H1 (cell line): Measurements from ENCODE around the gene SLMAP. TPM values are rescaled to one million over a fixed set of nuclear protein-coding genes. Genes with fewer than 3 reads are reported as not detected.

Source experiments
- CTCF ChIA-PET: fragments of 300-600 bp; sonication (Branson Sonifier 250); formaldehyde crosslinking; loops from one replicate; lab custom pipeline; 2021; ENCODE audit not compliant: partially characterized antibody; lab: Charles Lee
- POLR2A ChIA-PET: fragments of 300-600 bp; sonication (Branson Sonifier 250); formaldehyde crosslinking; loops from one replicate; lab custom pipeline; 2021; ENCODE audit warnings: inconsistent platforms; ENCODE audit not compliant: partially characterized antibody; lab: Charles Lee
- DNase-seq, 2 experiments: peaks; one replicate each; pipeline versions ENCODE4 v3.0.0 to v3.0.0-alpha.2; 2010 to 2022; ENCODE audit warnings: low spot score in 2 of 2, low read depth in 1 of 2, mixed read lengths in 1 of 2
- FAIRE-seq: peaks from 2 replicates; lab custom pipeline; 2011; peaks lifted over from hg19 to GRCh38; lab: Jason Lieb, UNC
- H2AFZ ChIP-seq: 2 replicates; pipeline ENCODE4 v1.8.1; 2012; ENCODE audit warnings: low read length, inconsistent platforms
- H2AK5ac ChIP-seq: 2 replicates; pipeline ENCODE4 v1.6.1; 2013; ENCODE audit warnings: low read depth, low read length
- H2BK120ac ChIP-seq: replicated peaks from 2 replicates; pipeline ENCODE3; 2013; ENCODE audit warnings: low read depth, low read length, inconsistent platforms
- H2BK12ac ChIP-seq: 2 replicates; pipeline ENCODE4 v1.6.1; 2013; ENCODE audit warnings: low read depth, low read length
- H2BK15ac ChIP-seq: 2 replicates; pipeline ENCODE4 v1.6.1; 2013; ENCODE audit warnings: low read length
- H2BK20ac ChIP-seq: 2 replicates; pipeline ENCODE4 v1.6.1; 2013; ENCODE audit warnings: low read length
- H2BK5ac ChIP-seq: 2 replicates; pipeline ENCODE4 v1.6.1; 2013; ENCODE audit warnings: low read depth, low read length
- H3K14ac ChIP-seq: 2 replicates; pipeline ENCODE4 v1.6.1; 2013; ENCODE audit warnings: inconsistent platforms; ENCODE audit not compliant: insufficient read length
- H3K18ac ChIP-seq: 2 replicates; pipeline ENCODE4 v1.6.1; 2013; ENCODE audit warnings: low read length; ENCODE audit errors: extremely low read depth
- H3K23ac ChIP-seq: 2 replicates; pipeline ENCODE4 v1.6.1; 2013; ENCODE audit warnings: inconsistent platforms; ENCODE audit not compliant: insufficient read length
- H3K23me2 ChIP-seq: 2 replicates; pipeline ENCODE4 v1.6.1; 2013; ENCODE audit warnings: low read depth, low read length
- H3K27ac ChIP-seq: 2 replicates; pipeline ENCODE4 v1.6.1; 2011; ENCODE audit warnings: low read depth, low read length, inconsistent platforms
- H3K27me3 ChIP-seq, 4 experiments: replicated peaks in 1 of 4; 1 replicate in 1 of 4; 2 replicates in 3 of 4; pipeline versions ENCODE4 v1.6.1 to v1.8.1; 2011 to 2013; ENCODE audit warnings: low read length in 3 of 4, mild to moderate bottlenecking in 3 of 4, inconsistent platforms in 2 of 4, mixed read lengths in 2 of 4, moderate library complexity in 1 of 4; ENCODE audit not compliant: control insufficient read depth in 3 of 4, insufficient read depth in 3 of 4; ENCODE audit errors: extremely low read depth in 1 of 4
- H3K36me3 ChIP-seq, 4 experiments: 2 replicates each; pipeline versions ENCODE4 v1.6.1 to v1.8.1; 2011 to 2013; ENCODE audit warnings: mild to moderate bottlenecking in 4 of 4, low read length in 3 of 4, moderate library complexity in 2 of 4, control low read depth in 1 of 4, inconsistent platforms in 1 of 4; ENCODE audit not compliant: insufficient read depth in 4 of 4, control insufficient read depth in 2 of 4
- H3K4ac ChIP-seq: replicated peaks from 2 replicates; pipeline ENCODE3; 2013; ENCODE audit warnings: low read length, low read depth, mixed read lengths, inconsistent platforms; ENCODE audit not compliant: insufficient read length
- H3K4me1 ChIP-seq, 4 experiments: replicated peaks in 1 of 4; 1 replicate in 1 of 4; 2 replicates in 3 of 4; pipeline versions ENCODE4 v1.6.1 to v1.8.1; 2011 to 2013; ENCODE audit warnings: low read length in 3 of 4, inconsistent platforms in 2 of 4, mixed read lengths in 1 of 4; ENCODE audit not compliant: insufficient read depth in 4 of 4, control insufficient read depth in 3 of 4
- H3K4me2 ChIP-seq, 2 experiments: 2 replicates each; pipeline versions ENCODE4 v1.6.1 to v1.8.1; 2011 to 2013; ENCODE audit warnings: low read depth in 2 of 2, low read length in 2 of 2, control low read depth in 1 of 2, inconsistent platforms in 1 of 2, mild to moderate bottlenecking in 1 of 2; ENCODE audit not compliant: insufficient read depth in 1 of 2
- H3K4me3 ChIP-seq, 4 experiments: fragments of 200-600, 300-600 bp in 1 of 4; sonication (generic), shearing (Covaris generic), sonication (Bioruptor Twin) in 1 of 4; 2 replicates each; pipeline versions ENCODE4 v1.5.1 to v1.8.1; 2011 to 2016; ENCODE audit warnings: low read length in 4 of 4, low read depth in 3 of 4, control low read depth in 2 of 4, inconsistent platforms in 2 of 4, mild to moderate bottlenecking in 2 of 4, mixed read lengths in 1 of 4, moderate library complexity in 1 of 4; ENCODE audit not compliant: insufficient read depth in 2 of 4; ENCODE audit errors: extremely low read depth in 1 of 4
- H3K56ac ChIP-seq: replicated peaks from 2 replicates; pipeline ENCODE3; 2013; ENCODE audit warnings: low read depth, mild to moderate bottlenecking, mixed read lengths, low read length, inconsistent platforms; ENCODE audit not compliant: insufficient read length
- H3K79me1 ChIP-seq: 2 replicates; pipeline ENCODE4 v1.6.1; 2013; ENCODE audit warnings: low read depth, low read length, control low read depth
- H3K79me2 ChIP-seq, 2 experiments: 2 replicates each; pipeline versions ENCODE4 v1.6.1 to v1.8.1; 2012 to 2013; ENCODE audit warnings: low read length in 2 of 2, mild to moderate bottlenecking in 2 of 2, inconsistent platforms in 1 of 2; ENCODE audit not compliant: insufficient read depth in 2 of 2, control insufficient read depth in 1 of 2
- H3K9ac ChIP-seq, 4 experiments: replicated peaks in 1 of 4; 1 replicate in 1 of 4; 2 replicates in 3 of 4; pipeline versions ENCODE4 v1.6.1 to v1.8.1; 2011 to 2013; ENCODE audit warnings: low read depth in 3 of 4, low read length in 3 of 4, control low read depth in 2 of 4, mild to moderate bottlenecking in 2 of 4, moderate library complexity in 2 of 4, inconsistent platforms in 1 of 4; ENCODE audit errors: extremely low read depth in 1 of 4
- H3K9me3 ChIP-seq, 2 experiments: 2 replicates each; pipeline versions ENCODE4 v1.6.1 to v1.8.1; 2012 to 2013; ENCODE audit warnings: mild to moderate bottlenecking in 2 of 2, moderate library complexity in 2 of 2, control low read depth in 1 of 2, inconsistent platforms in 1 of 2, low read depth in 1 of 2, low read length in 1 of 2, mixed read lengths in 1 of 2; ENCODE audit not compliant: insufficient read depth in 2 of 2
- H4K20me1 ChIP-seq, 2 experiments: replicated peaks in 1 of 2; 2 replicates each; pipeline versions ENCODE3 to v1.8.1; 2011 to 2013; ENCODE audit warnings: inconsistent platforms in 2 of 2, low read length in 2 of 2, mild to moderate bottlenecking in 1 of 2; ENCODE audit not compliant: insufficient read depth in 2 of 2, control insufficient read depth in 1 of 2
- H4K5ac ChIP-seq: 2 replicates; pipeline ENCODE4 v1.6.1; 2013; ENCODE audit warnings: low read length, low read depth, mixed read lengths, inconsistent platforms; ENCODE audit not compliant: insufficient read length
- H4K8ac ChIP-seq: 2 replicates; pipeline ENCODE4 v1.8.0; 2013; ENCODE audit warnings: mild to moderate bottlenecking, moderate library complexity, low read length, inconsistent platforms; ENCODE audit not compliant: insufficient read depth; ENCODE audit errors: extremely low read depth
- H4K91ac ChIP-seq: replicated peaks from 2 replicates; pipeline ENCODE3; 2013; ENCODE audit warnings: low read length, mixed read lengths, inconsistent platforms; ENCODE audit not compliant: insufficient read length
- BACH1 ChIP-seq: IDR thresholded peaks from 2 replicates; pipeline ENCODE4 v1.6.1; 2012; ENCODE audit warnings: low read length, improper control_type of control experiment
- CEBPB ChIP-seq: IDR thresholded peaks from 2 replicates; pipeline ENCODE4 v1.6.1; 2012; ENCODE audit warnings: low read depth, low read length
- GTF2F1 ChIP-seq: IDR thresholded peaks from 2 replicates; pipeline ENCODE4 v1.6.1; 2012; ENCODE audit warnings: low read depth, low read length, improper control_type of control experiment, borderline replicate concordance
- HDAC2 ChIP-seq, 2 experiments: fragments of 300-600 bp in 1 of 2; sonication (generic) in 1 of 2; IDR thresholded peaks; 2 replicates each; pipeline ENCODE4 v1.6.1; 2011 to 2012; ENCODE audit warnings: low read depth in 2 of 2, low read length in 2 of 2, mild to moderate bottlenecking in 2 of 2, moderate library complexity in 2 of 2, borderline replicate concordance in 1 of 2, inconsistent platforms in 1 of 2
- MAX ChIP-seq: IDR thresholded peaks from 2 replicates; pipeline ENCODE4 v1.6.1; 2012; ENCODE audit warnings: inconsistent platforms
- NANOG ChIP-seq: IDR thresholded peaks from 2 replicates; pipeline ENCODE4 v1.6.1; 2011; ENCODE audit warnings: low read length, low read depth, mild to moderate bottlenecking, inconsistent platforms; ENCODE audit not compliant: insufficient read depth, poor library complexity, severe bottlenecking
- POLR2A ChIP-seq, 2 experiments: IDR thresholded peaks; 1 replicate in 1 of 2; 2 replicates in 1 of 2; pipeline ENCODE4 v1.6.1; 2011; ENCODE audit warnings: low read depth in 2 of 2, low read length in 2 of 2, mild to moderate bottlenecking in 2 of 2; ENCODE audit errors: control extremely low read depth in 1 of 2
- SIN3A ChIP-seq, 2 experiments: IDR thresholded peaks in 1 of 2; conservative IDR thresholded peaks in 1 of 2; 2 replicates each; pipeline ENCODE4 v1.6.1; 2011 to 2012; ENCODE audit warnings: low read length in 2 of 2, improper control_type of control experiment in 1 of 2, low read depth in 1 of 2, mild to moderate bottlenecking in 1 of 2
- SIRT6 ChIP-seq: IDR thresholded peaks from one replicate; pipeline ENCODE4 v1.7.1; 2012; ENCODE audit warnings: low read length, inconsistent platforms
- SIX5 ChIP-seq: IDR thresholded peaks from 2 replicates; pipeline ENCODE4 v1.6.1; 2011; ENCODE audit warnings: mild to moderate bottlenecking, low read depth, low read length
- SP2 ChIP-seq: IDR thresholded peaks from 2 replicates; pipeline ENCODE4 v1.6.1; 2012; ENCODE audit warnings: mild to moderate bottlenecking, low read length, inconsistent platforms
- SP4 ChIP-seq: IDR thresholded peaks from 2 replicates; pipeline ENCODE4 v1.6.1; 2012; ENCODE audit warnings: low read length, inconsistent platforms
- TAF1 ChIP-seq: IDR thresholded peaks from 2 replicates; pipeline ENCODE4 v1.6.1; 2011; ENCODE audit warnings: mild to moderate bottlenecking, low read depth, low read length
- USF2 ChIP-seq: IDR thresholded peaks from 2 replicates; pipeline ENCODE4 v1.6.1; 2011; ENCODE audit warnings: low read length, improper control_type of control experiment
- WGBS, 2 experiments: shearing (Covaris generic) in 1 of 2; methylation state at CpG; one replicate each; pipeline versions ENCODE4 v1.1.6 to v1.1.7; 2013 to 2015; ENCODE audit warnings: low lambda C conversion rate in 2 of 2, mixed read lengths in 2 of 2, inconsistent platforms in 1 of 2, low coverage in 1 of 2, missing lambda C conversion rate in 1 of 2; ENCODE audit not compliant: insufficient replicate concordance in 2 of 2, insufficient coverage in 1 of 2, insufficient read length in 1 of 2; ENCODE audit errors: extremely low coverage in 1 of 2, missing lambda C conversion rate in 1 of 2; 5-methylcytosine and 5-hydroxymethylcytosine counted together
- polyA plus RNA-seq, 7 experiments: library from polyadenylated mRNA; depleted of rRNA in 3 of 7; stranded (reverse) in 5 of 7; unstranded in 2 of 7; fragments of >200 nt in 5 of 7; fragments of 200-250 nt in 2 of 7; gene quantifications; 1 replicate in 5 of 7; 2 replicates in 1 of 7; 4 replicates in 1 of 7; pipeline versions ENCODE4 v1.2.1 to v1.2.3, GENCODE V29; 2011 to 2013; ENCODE audit warnings: missing spikeins in 2 of 7, mixed read lengths in 2 of 7
- total RNA-seq: library from RNA; stranded (reverse); fragmentation: NEBNext Ultra II Directional; extraction: Animal tissue kit (Norgen Biotek cat#: 25700); gene quantifications from 2 replicates; pipeline ENCODE4 v1.2.1, GENCODE V29; 2021

SLMAP gene
- total and polyA plus RNA-seq, 2 of the 8 experiments (the other 6 are each of a cell fraction or from before 2014, with no cell fraction given) = 13.6 to 70.4 TPM

DNA sequence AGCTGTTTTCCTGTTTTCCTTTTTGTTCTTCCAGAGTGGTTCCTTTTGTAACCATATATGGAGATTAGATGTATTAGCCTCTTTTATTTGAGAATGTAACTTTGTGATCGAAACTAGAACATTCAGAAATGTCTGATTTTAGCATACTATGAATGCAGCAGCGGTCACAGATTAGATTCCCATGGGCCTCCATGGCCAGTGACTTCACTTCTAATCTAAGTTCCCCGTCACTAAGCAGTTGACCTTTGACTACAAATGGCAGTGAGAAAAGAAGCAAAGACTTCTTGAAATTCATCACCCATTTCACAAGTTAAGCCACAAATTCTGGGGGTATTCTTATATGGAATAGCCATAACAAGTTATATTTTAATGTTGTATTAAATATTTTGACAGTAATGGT, 137.6 kb downstream of the SLMAP start:
- FAIRE-seq = no peak
- no peaks in the 10 kb centered on the region for H3K4me1 ChIP-seq
- no peak overlapping the region for H2BK120ac ChIP-seq
- no peak overlapping the region for H2AK5ac ChIP-seq
- no peaks in the 10 kb centered on the region for H3K79me1 ChIP-seq
- no peak overlapping the region for H3K18ac ChIP-seq
- H3K4me3 ChIP-seq = no peak overlapping the region
- H4K20me1 ChIP-seq = no peaks in the 10 kb centered on the region
- H3K79me2 ChIP-seq = no peaks in the 10 kb centered on the region
- DNase-seq = no peak
- 97% methylated on average over 3 of the region's 3 CpGs; no CpG with 5 or more reads in 1 of the 2 experiments for WGBS, 2 experiments
- no peak overlapping the region for H4K8ac ChIP-seq
- no peaks in the 10 kb centered on the region; the same call in 1 of the 2 replicates for H3K23me2 ChIP-seq
- no peak overlapping the region for H2AFZ ChIP-seq
- no peak overlapping the region for H3K56ac ChIP-seq
- no peak overlapping the region for H3K27ac ChIP-seq
- H2BK12ac ChIP-seq = no peak overlapping the region
- H3K14ac ChIP-seq = no peak overlapping the region
- H3K36me3 ChIP-seq = no peaks in the 10 kb centered on the region; a peak in 1 of 8 replicates
- H3K4me2 ChIP-seq = no peak overlapping the region
- H3K9me3 ChIP-seq = no peaks in the 10 kb centered on the region
- no peak overlapping the region for H3K23ac ChIP-seq
- no peak overlapping the region for H2BK15ac ChIP-seq
- H4K91ac ChIP-seq = no peak overlapping the region
- TF ChIP-seq SP2 (no peak), CEBPB (no peak), POLR2A (IDR thresholded peaks at IDR 0.05; ENCODE audit: control extremely low read depth in 1 of 2, low read depth in 2 of 2, low read length in 2 of 2) (no peak), GTF2F1 (no peak), NANOG (no peak), SIRT6 (no peak), TAF1 (no peak), MAX (no peak), SP4 (no peak), BACH1 (no peak), HDAC2 (IDR thresholded peaks at IDR 0.05; ENCODE audit: borderline replicate concordance in 1 of 2, low read depth in 2 of 2, low read length in 2 of 2) (no peak), USF2 (no peak), SIN3A (conservative IDR thresholded peaks at IDR 0.05 in 1 of 2, IDR thresholded peaks at IDR 0.05 in 1 of 2; ENCODE audit: low read depth in 1 of 2, low read length in 2 of 2) (no peak), SIX5 (no peak)
- no peak overlapping the region for H3K4ac ChIP-seq
- no peaks in the 10 kb centered on the region for H3K27me3 ChIP-seq
- no peak overlapping the region for H2BK20ac ChIP-seq
- POLR2A ChIA-PET = no interaction called here
- H2BK5ac ChIP-seq = no peak overlapping the region
- CTCF ChIA-PET = no interaction called here
- no peak overlapping the region for H3K9ac ChIP-seq
- no peak overlapping the region for H4K5ac ChIP-seq
